Measurements from ENCODE around the gene GLOD4.
"Not testable (repeated sequence)": the region's sequence is repeated elsewhere in the genome, so short reads cannot be mapped to it uniquely, and the experiment has no call there.

GLOD4 gene, protein sequence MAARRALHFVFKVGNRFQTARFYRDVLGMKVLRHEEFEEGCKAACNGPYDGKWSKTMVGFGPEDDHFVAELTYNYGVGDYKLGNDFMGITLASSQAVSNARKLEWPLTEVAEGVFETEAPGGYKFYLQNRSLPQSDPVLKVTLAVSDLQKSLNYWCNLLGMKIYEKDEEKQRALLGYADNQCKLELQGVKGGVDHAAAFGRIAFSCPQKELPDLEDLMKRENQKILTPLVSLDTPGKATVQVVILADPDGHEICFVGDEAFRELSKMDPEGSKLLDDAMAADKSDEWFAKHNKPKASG

DNA sequence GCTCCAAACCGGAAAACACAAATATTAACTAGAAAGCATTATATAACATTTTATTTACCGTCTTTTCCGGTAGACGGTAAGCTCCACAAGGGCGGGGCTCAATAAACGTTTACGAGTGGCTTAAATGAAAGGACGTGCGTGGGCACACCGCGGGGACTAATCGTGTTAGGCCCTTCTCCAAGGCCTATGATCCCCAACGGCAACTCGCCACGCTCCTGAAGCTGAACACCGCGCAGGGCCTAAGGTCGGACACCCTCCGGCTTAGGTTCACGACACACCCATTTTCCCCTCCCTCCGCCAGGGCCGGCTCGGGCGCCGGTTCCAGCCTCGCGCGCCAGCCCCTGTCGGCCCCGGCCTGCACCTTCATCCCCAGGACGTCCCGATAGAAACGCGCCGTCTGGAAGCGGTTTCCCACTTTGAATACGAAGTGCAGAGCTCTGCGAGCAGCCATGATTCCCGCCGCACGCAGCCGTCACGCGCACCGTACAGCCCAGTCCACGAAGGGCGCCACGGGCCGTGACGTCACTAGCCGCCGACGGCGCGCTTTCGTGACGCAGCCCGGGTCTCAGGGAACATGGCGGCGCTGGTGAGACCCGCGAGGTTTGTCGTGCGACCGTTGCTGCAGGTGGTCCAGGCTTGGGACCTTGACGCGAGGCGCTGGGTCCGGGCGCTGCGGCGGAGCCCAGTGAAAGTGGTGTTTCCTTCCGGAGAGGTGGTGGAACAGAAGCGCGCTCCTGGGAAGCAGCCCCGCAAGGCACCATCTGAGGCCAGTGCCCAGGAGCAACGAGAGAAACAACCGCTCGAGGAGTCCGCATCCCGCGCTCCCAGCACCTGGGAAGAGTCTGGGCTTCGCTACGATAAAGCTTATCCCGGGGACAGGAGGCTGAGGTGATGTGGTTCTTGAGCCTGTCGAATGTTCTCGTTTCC, at the start of gene GLOD4, which contains the start of gene MRM3:
Gene GLOD4 (minus strand): TSS at position 476 of the 927 bp plus-strand sequence. CDS start 25 bp downstream, at position 451.
Gene MRM3 (plus strand): TSS at position 549 of the 927 bp plus-strand sequence. CDS start 26 bp downstream, at position 575.
- Histone ChIP-seq H3K9ac (ENCODE audit: low read length) (peak within 1 kb of the TSS; percentile 83), H3K27me3 (ENCODE audit: control insufficient read depth, insufficient read depth, low read length) (no peaks in the 10 kb centered on the region), H3K36me3 (ENCODE audit: control insufficient read depth, insufficient read depth, low read length) (no peaks in the 10 kb centered on the region), H3K4me1 (ENCODE audit: control insufficient read depth, insufficient read depth, low read length) (peaks cover 6% of the 10 kb centered on the region), H3K4me3 (ENCODE audit: low read length) (peak within 1 kb of the TSS; percentile 71), H3K9me3 (ENCODE audit: control insufficient read depth, low read length) (no peaks in the 10 kb centered on the region)

DNA sequence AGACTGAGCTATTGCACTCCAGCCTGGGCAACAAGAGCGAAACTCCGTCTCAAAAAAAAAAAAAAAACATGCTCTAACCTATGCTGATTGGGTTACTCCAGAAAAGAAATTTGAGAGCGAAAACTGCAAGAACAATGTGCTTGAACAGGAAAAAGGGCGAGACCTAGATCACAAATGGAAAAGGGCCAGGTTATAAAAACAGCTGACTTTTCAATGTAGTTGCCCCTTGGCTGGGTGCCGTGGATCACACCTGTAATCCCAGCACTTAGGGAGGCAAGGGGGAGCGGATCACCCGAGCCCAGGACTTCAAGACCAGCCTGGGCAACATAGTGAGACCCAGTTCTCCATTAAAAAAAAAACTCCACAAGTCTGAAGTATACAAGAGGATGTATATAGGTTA, 48.9 kb upstream of the GLOD4 start:
- Histone ChIP-seq H3K9me3 (ENCODE audit: control insufficient read depth, low read length) (no peaks in the 10 kb centered on the region), H3K4me1 (ENCODE audit: control insufficient read depth, insufficient read depth, low read length) (no peaks in the 10 kb centered on the region), H3K36me3 (ENCODE audit: control insufficient read depth, insufficient read depth, low read length) (no peaks in the 10 kb centered on the region), H3K27me3 (ENCODE audit: control insufficient read depth, insufficient read depth, low read length) (no peaks in the 10 kb centered on the region), H3K9ac (ENCODE audit: low read length) (no peak overlapping the region), H3K4me3 (ENCODE audit: low read length) (no peak overlapping the region)

DNA sequence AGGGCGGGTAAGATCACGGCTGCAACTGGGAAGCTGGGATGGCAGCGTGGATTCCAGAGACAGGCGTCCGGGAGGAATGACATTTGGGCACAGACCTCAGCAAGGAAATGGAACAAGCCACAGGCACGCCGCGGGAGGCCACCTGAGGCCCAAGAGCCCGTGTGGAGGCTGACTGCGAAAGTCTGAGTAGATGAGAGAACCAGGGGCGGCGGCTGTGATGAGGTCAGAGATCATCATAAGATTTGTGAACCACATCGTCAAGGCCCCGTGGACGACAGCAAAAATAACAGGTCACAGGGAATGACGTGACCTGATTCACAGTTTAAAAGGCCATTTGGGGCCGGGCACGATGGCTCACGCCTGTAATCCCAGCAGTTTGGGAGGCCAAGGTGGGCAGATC, 48.3 kb upstream of the GLOD4 start:
- Histone ChIP-seq H3K27me3 (ENCODE audit: control insufficient read depth, insufficient read depth, low read length) (no peaks in the 10 kb centered on the region), H3K36me3 (ENCODE audit: control insufficient read depth, insufficient read depth, low read length) (no peaks in the 10 kb centered on the region), H3K9ac (ENCODE audit: low read length) (no peak overlapping the region), H3K4me3 (ENCODE audit: low read length) (no peak overlapping the region), H3K4me1 (ENCODE audit: control insufficient read depth, insufficient read depth, low read length) (no peaks in the 10 kb centered on the region), H3K9me3 (ENCODE audit: control insufficient read depth, low read length) (no peaks in the 10 kb centered on the region)

DNA sequence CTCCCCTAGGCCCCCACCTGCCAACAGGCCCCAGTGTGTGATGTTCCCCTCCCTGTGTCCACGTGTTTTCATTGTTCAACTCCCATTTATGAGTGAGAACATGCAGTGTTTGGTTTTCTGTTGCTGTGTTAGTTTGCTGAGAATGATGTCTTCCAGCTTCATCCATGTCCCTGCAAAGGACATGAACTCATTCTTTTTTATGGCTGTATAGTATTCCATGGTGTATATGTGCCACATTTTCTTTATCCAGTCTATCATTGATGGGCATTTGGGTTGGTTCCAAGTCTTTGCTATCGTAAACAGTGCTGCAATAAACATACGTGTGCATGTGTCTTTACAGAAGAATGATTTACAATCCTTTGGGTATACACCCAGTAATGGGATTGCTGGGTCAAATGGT, 47.5 kb upstream of the GLOD4 start:
- H3K9me3 ChIP-seq (ENCODE audit: control insufficient read depth, low read length); H3K27me3 ChIP-seq (ENCODE audit: control insufficient read depth, insufficient read depth, low read length); H3K36me3 ChIP-seq (ENCODE audit: control insufficient read depth, insufficient read depth, low read length); H3K9ac ChIP-seq (ENCODE audit: low read length); H3K4me3 ChIP-seq (ENCODE audit: low read length); H3K4me1 ChIP-seq (ENCODE audit: control insufficient read depth, insufficient read depth, low read length): not testable (repeated sequence)

DNA sequence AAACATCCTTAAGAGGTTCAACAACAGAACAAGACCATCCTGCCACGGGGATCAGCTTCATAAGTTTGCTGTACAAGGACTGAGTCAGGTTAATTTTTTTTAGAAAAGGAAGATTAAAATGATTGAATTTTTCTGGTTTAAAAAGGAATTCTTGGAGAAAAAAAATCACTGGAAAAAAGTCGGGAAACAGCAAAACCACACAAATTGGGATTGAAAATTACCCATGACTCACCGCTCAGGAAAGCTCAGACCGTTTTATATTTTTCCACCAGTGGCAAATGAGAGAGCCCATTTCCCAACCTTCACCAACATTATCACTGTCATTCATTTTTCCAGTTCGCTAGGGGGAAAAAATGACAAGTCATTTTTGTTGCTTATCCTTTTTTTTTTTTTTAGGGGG, 46.7 kb upstream of the GLOD4 start:
- Histone ChIP-seq H3K9ac (ENCODE audit: low read length) (no peak overlapping the region), H3K36me3 (ENCODE audit: control insufficient read depth, insufficient read depth, low read length) (no peaks in the 10 kb centered on the region), H3K9me3 (ENCODE audit: control insufficient read depth, low read length) (no peaks in the 10 kb centered on the region), H3K4me3 (ENCODE audit: low read length) (no peak overlapping the region), H3K4me1 (ENCODE audit: control insufficient read depth, insufficient read depth, low read length) (no peaks in the 10 kb centered on the region), H3K27me3 (ENCODE audit: control insufficient read depth, insufficient read depth, low read length) (no peaks in the 10 kb centered on the region)

DNA sequence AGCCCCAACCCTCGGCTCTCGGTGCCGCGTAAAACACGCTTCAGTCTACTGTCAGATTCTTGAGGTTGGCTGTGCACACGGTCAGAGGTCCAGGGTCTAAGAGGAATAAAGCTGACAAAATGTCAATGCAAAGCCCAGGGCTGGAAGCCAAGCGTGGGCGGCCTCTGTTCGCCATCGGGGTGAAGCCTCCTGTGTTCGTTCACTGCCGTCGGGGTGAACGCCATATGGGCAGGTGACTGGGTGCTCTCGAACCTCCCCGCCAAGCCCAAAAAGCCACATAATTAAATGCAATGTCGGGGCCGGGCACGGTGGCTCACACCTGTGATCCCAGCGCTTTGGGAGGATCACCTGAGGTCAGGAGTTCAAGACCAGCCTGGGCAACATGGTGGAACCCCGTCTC, 44.7 kb upstream of the GLOD4 start:
- Histone ChIP-seq H3K9ac (ENCODE audit: low read length) (no peak overlapping the region), H3K4me3 (ENCODE audit: low read length) (no peak overlapping the region), H3K4me1 (ENCODE audit: control insufficient read depth, insufficient read depth, low read length) (no peaks in the 10 kb centered on the region), H3K36me3 (ENCODE audit: control insufficient read depth, insufficient read depth, low read length) (no peaks in the 10 kb centered on the region), H3K9me3 (ENCODE audit: control insufficient read depth, low read length) (no peaks in the 10 kb centered on the region), H3K27me3 (ENCODE audit: control insufficient read depth, insufficient read depth, low read length) (no peaks in the 10 kb centered on the region)

DNA sequence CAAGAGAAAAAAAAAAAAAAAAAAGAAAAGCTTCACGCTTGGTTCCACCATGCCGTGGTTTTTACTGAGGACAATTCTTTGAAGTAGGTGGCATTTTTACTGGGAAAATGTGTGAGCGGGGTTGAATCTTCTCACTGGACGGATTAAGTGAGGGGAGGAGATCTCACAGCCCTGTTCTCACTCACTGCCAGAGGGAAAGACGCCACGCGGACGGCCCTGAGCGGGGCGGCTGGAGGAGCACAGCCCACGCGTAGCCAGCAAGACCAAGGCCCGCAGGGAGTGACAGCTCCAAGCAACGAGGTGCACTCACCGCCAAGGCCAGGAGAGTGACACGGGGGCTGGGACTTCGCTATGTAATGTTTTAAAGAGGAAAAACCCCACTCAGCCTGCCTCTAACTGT, 43.1 kb upstream of the GLOD4 start:
- Histone ChIP-seq H3K4me1 (ENCODE audit: control insufficient read depth, insufficient read depth, low read length) (no peaks in the 10 kb centered on the region), H3K36me3 (ENCODE audit: control insufficient read depth, insufficient read depth, low read length) (no peaks in the 10 kb centered on the region), H3K9me3 (ENCODE audit: control insufficient read depth, low read length) (no peaks in the 10 kb centered on the region), H3K27me3 (ENCODE audit: control insufficient read depth, insufficient read depth, low read length) (no peaks in the 10 kb centered on the region), H3K4me3 (ENCODE audit: low read length) (no peak overlapping the region), H3K9ac (ENCODE audit: low read length) (no peak overlapping the region)

DNA sequence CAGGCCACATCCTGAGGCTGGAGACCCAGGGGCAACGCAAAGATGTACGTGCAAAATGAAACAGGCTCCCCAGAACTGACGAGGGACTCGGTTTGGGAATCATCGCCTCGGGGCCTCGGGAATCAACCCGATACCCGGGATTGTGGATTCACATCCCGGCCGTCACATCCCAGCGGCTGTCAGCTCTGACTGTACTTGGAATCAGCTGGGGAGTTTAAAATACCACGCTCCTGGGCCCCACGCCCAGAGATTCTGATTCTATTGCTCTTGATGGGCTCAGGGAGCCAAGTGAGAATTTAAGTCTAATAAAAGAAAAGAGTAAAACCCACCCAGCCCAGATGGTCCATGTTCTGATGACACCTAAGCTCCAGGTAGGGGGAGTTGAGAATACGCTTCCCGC, 42.3 kb upstream of the GLOD4 start:
- Histone ChIP-seq H3K9me3 (ENCODE audit: control insufficient read depth, low read length) (no peaks in the 10 kb centered on the region), H3K27me3 (ENCODE audit: control insufficient read depth, insufficient read depth, low read length) (no peaks in the 10 kb centered on the region), H3K4me1 (ENCODE audit: control insufficient read depth, insufficient read depth, low read length) (no peaks in the 10 kb centered on the region), H3K4me3 (ENCODE audit: low read length) (no peak overlapping the region), H3K9ac (ENCODE audit: low read length) (no peak overlapping the region), H3K36me3 (ENCODE audit: control insufficient read depth, insufficient read depth, low read length) (no peaks in the 10 kb centered on the region)

DNA sequence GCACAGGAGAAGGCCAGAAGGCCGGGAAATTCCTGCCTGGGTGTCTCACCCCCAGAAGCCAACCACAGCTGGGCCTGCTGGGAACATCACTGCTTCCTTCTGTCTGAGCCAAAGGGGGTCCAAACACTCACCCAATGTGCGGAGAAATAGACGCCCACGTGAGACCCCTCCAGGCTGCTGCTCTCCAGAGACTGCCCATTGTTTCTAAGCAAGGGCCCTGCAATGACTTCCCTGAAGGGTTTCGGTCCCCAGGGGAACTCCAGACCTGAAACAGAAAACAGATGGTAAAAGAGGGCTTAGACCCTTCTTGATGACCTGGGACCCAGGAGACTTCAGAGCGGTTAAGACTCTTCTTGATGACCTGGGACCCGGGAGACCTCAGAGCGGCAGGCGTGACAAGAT, 41.4 kb upstream of the GLOD4 start:
- no peaks in the 10 kb centered on the region for H3K36me3 ChIP-seq (ENCODE audit: control insufficient read depth, insufficient read depth, low read length)
- H3K27me3 ChIP-seq (ENCODE audit: control insufficient read depth, insufficient read depth, low read length): no peaks in the 10 kb centered on the region
- no peak overlapping the region for H3K9ac ChIP-seq (ENCODE audit: low read length)
- H3K9me3 ChIP-seq (ENCODE audit: control insufficient read depth, low read length): no peaks in the 10 kb centered on the region
- no peaks in the 10 kb centered on the region for H3K4me1 ChIP-seq (ENCODE audit: control insufficient read depth, insufficient read depth, low read length)
- H3K4me3 ChIP-seq (ENCODE audit: low read length): no peak overlapping the region

DNA sequence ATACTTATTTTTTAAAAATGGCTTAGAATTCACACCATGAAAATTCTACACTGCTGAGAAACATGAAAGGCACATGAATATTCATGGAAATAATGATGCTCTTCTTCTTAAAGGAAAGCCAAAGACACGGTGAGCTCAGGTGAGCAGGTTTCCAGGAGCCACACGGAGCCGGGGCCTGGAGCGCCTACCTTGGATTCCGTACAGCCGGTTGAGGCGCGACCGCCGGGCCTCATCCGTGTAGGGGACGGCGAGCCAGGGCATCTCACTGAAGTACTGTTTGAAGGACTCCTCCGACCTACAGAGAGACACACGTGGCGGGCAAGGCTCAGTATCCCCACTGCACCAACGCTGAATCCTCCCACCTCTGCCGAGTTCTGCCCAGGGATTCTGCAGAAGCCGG, 37.2 kb upstream of the GLOD4 start:
- H3K9me3 ChIP-seq (ENCODE audit: control insufficient read depth, low read length): no peaks in the 10 kb centered on the region
- H3K4me1 ChIP-seq (ENCODE audit: control insufficient read depth, insufficient read depth, low read length): no peaks in the 10 kb centered on the region
- H3K27me3 ChIP-seq (ENCODE audit: control insufficient read depth, insufficient read depth, low read length): no peaks in the 10 kb centered on the region
- H3K36me3 ChIP-seq (ENCODE audit: control insufficient read depth, insufficient read depth, low read length): no peaks in the 10 kb centered on the region
- H3K9ac ChIP-seq (ENCODE audit: low read length): no peak overlapping the region
- H3K4me3 ChIP-seq (ENCODE audit: low read length): no peak overlapping the region

DNA sequence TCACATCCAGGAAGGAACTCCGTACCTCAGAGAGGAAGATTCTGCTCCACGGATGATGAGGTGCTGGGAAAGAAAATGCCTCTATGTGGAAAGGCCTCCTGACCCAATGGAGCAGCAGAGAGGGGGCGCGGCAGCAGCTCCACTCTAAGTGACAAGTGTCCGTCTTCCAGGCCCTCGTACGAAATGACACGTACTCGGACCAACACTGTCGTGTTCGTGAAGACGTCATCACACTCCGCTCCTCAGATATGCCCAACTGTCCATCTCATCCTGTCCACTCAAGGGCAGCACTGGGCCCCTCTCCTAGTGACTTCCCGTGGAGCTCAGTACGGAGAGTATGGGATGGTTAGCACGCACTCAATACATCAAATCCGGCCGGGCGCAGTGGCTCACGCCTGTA, 32.3 kb upstream of the GLOD4 start:
- H3K36me3 ChIP-seq (ENCODE audit: control insufficient read depth, insufficient read depth, low read length): no peaks in the 10 kb centered on the region
- H3K27me3 ChIP-seq (ENCODE audit: control insufficient read depth, insufficient read depth, low read length): no peaks in the 10 kb centered on the region
- H3K9me3 ChIP-seq (ENCODE audit: control insufficient read depth, low read length): no peaks in the 10 kb centered on the region
- H3K9ac ChIP-seq (ENCODE audit: low read length): no peak overlapping the region
- H3K4me1 ChIP-seq (ENCODE audit: control insufficient read depth, insufficient read depth, low read length): no peaks in the 10 kb centered on the region
- no peak overlapping the region for H3K4me3 ChIP-seq (ENCODE audit: low read length)

DNA sequence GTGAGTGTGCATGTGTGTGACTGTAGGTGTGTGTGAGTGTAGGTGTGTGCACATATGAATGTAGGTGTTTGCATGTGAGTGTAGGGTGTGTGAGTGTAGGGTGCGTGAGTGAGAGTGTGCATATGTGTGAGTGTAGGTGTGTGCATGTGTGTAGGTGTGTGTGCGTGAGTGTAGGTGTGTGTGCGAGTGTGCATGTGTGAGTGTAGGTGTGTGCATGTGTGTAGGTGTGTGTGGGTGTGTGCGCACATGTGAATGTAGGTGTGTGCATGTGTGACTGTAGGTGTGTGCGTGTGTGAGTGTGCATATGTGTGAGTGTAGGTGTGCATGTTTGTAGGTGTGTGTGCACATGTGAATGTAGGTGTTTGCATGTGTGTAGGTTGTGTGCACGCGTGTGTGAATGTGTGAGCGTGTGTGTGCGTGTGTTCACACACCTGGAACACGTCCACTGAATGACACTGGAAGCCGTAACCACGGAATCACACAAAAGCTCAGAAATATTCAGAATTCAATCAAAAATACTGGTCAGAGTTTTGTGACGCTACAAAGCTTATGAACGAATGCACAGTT, 30.6 kb upstream of the GLOD4 start:
- no peaks in the 10 kb centered on the region for H3K36me3 ChIP-seq (ENCODE audit: control insufficient read depth, insufficient read depth, low read length)
- no peaks in the 10 kb centered on the region for H3K4me1 ChIP-seq (ENCODE audit: control insufficient read depth, insufficient read depth, low read length)
- H3K9ac ChIP-seq (ENCODE audit: low read length): no peak overlapping the region
- H3K4me3 ChIP-seq (ENCODE audit: low read length): no peak overlapping the region
- no peaks in the 10 kb centered on the region for H3K9me3 ChIP-seq (ENCODE audit: control insufficient read depth, low read length)
- no peaks in the 10 kb centered on the region for H3K27me3 ChIP-seq (ENCODE audit: control insufficient read depth, insufficient read depth, low read length)
